Ureter (tissue), 1 donor: ENCODE results near the gene BLOC1S6. TPM values are rescaled to one million over a fixed set of nuclear protein-coding genes. Genes with fewer than 3 reads are reported as not detected.
A peak's percentile ranks its signal among the peaks of the same experiment; 100 is the strongest.

ENCODE experiments used
- DNase-seq: peaks from one replicate; pipeline ENCODE4 v3.0.0-alpha.2; 2020; ENCODE audit warnings: low spot score
- total RNA-seq: library from RNA; stranded (reverse); gene quantifications from one replicate; pipeline ENCODE4 v1.2.4, GENCODE V29; 2023
- donor health status: DM: yes; HTN: yes; CAD: no.

BLOC1S6 gene
- total RNA-seq, 1 donor from 2014 or later: 34.1 TPM

DNA sequence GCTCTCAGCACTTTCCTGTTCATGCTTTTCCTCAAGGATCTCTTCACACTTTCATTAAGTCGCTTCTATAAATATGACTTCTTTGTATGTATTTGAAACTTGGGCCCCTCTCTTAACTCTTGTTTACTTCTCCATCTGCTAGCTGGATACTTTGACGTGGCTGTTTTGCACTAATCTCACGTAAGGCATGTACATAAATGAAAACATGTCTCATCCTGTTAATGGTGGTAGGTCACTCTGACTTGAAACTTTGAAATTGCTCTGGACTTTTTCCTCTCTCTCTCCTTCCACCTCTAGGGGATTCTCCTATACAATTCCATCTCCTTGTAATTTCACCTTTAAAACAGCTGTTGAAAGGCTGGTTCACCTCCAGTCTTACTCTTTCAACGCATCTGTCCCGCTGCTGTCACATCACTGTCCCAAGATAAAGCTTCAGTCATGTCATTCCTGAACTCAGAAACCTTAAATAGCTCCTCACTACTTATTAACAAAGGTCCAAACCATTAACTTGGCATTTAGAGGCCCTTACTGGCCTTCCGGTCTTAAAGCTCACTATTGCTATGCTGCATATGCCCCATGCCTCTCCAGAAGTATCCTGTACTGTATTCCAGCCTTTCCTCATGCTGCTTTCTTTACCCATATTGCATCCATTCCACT is 1.2 kb downstream of the BLOC1S6 start:
- no peak for DNase-seq

GRCh38 chr15:45589256-45589655 is 2.1 kb downstream of the BLOC1S6 start:
- no peak for DNase-seq

DNA sequence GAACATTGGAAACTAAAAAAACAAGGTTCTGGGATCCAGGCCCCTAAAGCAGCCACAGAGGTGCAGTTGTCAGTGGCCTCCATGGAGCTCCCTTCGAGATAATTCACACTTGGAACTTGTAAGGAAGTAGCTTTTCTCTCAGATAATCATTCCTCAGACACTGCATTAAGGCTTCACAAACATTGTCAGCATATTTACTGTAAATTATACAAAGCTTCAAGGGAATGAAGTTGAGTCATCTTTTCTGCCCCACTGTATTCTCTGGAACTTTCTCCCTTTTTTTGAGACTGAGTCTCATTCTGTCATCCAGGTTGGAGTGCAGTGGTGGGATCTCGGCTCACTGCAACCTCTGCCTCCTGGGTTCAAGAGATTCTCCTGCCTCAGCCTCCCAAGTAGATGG is 7.1 kb downstream of the BLOC1S6 start:
- no peak for DNase-seq

- DNase-seq: no peak
These were observed 7.8 kb downstream of the BLOC1S6 start for GRCh38 chr15:45594835-45595530.

DNA sequence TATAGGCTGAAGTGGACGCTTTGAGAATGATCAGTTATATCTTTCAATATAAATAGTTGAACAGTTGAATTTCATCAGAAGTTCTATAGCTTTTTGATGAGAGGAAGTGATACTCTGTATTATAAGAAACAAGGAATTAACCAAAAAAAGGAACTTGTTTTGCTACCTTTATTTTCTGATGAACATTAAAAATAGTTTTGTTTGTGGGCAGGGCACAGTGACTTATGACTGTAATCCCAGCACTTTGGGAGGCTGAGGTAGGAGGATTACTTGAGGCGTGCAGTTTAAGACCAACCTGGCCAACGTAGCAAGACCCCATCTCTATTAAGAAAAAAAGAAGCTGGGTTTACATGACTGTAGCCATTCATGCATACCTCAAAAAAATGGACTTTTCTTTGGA is 16.7 kb downstream of the BLOC1S6 start:
- DNase-seq: no peak

- DNase-seq: no peak
These were observed 17.1 kb downstream of the BLOC1S6 start for GRCh38 chr15:45604326-45604725.

- DNase-seq: no peak
These were observed 19.2 kb downstream of the BLOC1S6 start for GRCh38 chr15:45606413-45606812.

DNA sequence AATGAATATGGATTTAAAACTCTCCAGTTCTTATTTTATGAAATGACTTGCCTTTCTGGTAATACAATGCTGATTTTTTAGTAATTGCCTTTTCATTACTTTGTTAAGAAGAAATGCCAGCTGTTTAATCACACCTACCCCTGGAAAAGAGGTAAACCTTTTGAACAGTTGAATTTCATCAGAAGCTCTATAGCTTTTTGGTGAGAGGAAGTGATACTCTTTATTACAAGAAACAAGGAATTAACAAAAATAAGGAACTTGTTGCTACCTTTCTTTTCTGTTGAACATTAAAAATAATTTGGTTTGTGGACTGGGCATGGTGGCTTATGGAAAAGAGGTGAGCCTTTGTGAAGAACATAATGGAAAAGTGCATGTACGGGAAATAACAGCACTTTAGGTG is 19.7 kb downstream of the BLOC1S6 start:
- DNase-seq: no peak

- DNase-seq: no peak
These were observed 24.1 kb downstream of the BLOC1S6 start for GRCh38 chr15:45611305-45611704.

DNA sequence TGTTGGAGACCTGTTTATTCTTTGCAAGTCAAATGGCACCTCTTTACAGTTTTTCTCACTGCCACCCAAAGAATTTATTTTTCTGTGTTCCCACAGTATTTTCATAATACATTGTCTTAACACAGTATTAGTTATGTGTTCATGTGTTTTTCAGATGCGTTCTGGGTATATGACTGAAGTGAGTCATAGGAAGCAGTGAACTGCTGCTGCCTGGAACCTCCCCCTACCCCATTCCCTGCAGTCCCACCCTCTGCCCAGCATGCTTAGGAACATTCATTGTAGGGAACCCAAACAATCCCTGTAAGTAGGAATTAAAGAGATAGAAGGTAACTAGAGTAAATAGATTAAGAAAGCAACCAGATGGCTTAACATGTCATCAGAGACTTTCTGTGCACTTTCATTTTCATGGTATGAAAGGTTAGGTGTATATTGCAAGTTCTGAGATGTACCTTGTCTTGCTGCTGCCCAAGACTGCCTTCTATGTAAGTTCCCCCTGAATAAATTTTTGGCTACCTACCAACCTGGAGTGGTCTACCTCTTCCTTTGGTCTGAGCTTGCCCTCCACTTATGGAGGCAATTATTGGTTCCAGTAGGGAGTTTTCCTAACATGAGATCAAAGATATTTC is 25.7 kb downstream of the BLOC1S6 start:
- no peak for DNase-seq

DNA sequence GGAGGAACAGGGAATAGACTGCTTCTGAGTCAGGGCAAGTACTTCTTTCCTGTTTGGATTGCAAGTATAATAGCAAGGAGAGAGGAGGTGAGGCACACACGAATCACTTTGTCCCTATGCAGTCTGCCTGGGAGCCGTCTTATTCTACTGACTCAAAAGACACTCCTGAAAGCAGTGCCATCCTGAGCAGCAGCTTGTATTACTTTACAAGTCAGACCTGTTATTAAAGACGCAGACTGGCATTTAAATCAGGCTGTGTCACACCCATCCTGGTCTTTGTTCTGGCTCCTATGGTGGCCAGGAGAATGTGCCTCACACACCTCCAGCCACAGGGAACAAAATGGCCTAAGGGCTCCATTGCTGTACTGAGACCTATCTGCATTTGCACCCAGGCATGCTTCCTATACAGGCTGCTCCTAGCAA is 29.7 kb downstream of the BLOC1S6 start:
- no peak for DNase-seq

DNA sequence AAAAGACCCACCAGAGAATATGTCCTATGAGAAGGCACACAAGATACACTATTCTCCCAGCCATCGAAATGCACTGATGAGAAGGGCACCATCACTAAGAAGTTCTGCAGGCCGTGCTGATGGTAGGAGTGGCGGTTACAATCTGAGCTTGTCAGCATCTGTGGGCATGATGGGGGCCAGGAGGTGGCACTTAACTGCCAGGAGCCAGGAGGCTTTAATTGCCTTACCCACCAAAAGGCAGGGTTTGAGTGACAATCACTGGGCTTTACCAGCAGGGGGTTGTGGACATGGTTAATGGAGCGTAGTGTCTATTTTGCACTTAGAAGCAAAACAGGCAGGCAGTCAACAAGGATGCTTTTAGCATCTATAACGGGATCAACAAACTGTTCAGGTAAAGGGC is 31.6 kb downstream of the BLOC1S6 start:
- DNase-seq: no peak

DNA sequence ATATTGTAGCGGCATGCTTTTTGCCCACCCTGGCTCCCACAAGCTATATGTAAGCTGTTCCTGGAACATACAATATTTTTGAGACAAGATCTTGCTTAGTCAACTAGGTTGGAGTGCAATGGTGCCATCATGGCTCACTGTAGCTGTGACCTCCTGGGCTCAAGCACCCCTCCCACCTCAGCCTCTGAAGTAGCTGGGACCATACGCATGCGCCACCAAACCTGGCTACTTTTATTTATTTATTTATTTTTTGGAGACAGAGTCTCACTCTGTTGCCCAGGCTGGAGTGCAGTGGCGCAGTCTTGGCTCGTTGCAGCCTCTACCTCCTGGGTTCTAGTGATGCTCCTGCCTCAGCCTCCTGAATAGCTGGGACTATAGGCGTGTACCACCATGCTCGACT is 41.0 kb downstream of the BLOC1S6 start:
- DNase-seq: no peak

DNA sequence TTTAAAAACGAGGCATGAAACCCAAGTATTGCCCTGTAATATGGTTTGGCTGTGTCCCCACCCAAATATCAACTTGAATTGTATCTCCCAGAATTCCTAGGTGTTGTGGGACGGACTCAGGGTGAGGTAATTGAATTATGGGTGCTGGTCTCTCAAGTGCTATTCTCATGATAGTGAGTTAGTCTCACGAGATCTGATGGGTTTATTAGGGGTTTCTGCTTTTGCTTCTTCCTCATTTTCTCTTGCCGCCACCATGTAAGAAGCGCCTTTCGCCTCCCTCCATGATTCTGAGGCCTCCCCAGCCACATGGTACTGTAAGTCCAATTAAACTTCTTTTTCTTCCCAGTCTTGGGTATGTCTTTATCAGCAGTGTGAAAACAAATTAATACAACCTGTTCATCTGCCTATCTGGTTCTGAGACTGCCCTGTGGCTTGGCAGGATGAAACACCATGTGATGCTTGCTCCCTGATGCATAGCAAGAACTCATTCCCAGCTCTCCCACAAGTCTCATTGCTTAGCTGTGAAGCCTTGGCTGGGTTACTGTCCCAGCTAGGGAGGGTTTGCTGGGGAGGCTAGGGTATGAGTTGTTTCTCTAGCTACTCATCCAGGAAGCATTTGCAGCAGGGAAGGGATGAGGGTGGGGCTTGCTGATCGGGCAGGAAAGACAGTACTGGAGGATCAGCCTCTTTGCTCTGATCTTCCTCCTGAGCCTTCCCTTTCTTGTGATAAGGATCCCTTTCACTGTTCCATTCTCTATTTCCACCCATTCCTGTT is 43.9 kb downstream of the BLOC1S6 start:
- no peak for DNase-seq

GRCh38 chr15:45631776-45632175 is 44.6 kb downstream of the BLOC1S6 start:
- DNase-seq: no peak

DNA sequence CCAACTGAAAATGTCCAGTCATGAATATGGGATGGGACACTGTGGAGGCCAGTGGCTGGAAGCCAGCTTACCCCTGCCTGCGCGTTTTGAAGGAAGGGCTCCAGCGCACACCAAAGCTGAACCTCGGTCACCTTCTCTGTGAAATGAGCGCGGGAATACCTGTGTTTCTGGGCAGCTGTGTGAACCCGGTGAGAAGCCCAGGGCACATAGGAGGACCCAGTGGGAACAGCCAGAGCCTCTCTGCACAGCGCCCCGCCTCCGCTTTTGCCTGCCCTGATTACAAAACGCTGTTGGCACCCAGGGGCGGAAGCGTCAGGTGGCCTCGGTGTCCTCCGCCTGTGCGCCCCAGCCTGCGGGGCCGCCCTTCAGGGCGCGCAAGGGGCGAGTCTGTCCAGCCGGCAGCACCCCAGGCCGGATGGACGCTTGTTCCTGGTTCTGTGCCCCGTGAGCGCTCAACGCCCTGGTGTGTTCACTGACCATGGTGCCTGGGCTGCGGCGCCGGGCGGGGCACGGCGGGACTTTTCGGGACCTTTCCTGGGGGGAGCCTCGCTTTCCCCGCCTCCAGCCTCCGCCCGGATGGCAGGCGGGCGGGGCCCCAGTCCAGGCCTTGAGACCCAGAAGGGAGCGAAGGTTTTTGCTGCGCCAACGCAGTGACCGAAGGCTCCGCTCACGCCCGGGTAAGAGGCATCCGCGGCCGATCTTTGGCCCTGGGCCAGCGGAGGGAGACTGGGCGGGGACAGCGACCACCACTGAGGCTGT is 47.4 kb downstream of the BLOC1S6 start, which contains the start of gene SQOR:
Gene SQOR, plus strand, starts transcription at position 598 of the 759 bp plus-strand sequence. CDS start 23,895 bp downstream, outside the sequence.
- peak; percentile 86 for DNase-seq

DNA sequence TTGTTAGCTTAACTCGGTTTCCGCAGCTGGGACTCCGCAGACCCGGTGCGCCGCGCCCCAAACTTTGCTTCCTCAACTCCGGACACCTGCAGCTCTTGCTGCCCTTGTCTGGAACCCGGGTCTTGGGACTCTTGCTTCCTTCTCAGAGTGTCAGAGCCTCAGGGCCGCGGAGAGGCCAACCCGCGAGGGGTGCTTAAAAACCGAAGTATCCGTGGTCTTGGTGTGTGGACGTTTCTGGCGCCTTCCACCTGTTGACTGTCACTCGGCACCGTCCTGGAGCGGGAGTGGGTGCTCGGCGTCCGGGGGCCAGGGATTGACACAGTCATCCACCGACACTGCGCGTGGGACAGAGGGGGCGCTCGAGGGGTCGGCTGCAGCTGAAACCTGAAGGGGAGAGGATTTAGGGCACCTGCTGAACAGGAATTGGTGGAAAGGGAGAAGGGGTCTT is 48.0 kb downstream of the BLOC1S6 start:
- no peak for DNase-seq

GRCh38 chr15:45635763-45636292 is 48.6 kb downstream of the BLOC1S6 start:
- DNase-seq: no peak

DNA sequence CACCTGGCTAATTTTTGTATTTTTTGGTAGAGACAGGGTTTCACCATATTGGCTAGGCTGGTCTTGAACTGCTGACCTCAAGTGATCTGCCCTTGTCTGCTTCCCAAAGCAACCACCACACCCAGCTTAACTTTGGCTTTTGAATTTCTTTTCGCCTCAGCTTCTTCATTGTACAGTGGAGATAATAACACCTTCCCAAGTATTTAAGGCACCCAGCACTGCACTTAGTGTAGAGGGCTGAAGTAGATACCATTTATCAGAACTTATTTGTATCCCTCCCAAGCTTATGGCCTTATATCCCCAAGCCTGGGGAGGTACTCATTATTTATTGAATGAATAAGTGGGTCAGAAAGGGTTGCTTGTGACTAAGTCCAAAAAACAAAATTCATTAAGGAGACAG is 50.0 kb downstream of the BLOC1S6 start:
- no peak for DNase-seq

- DNase-seq: peak; percentile 69
These were observed 50.4 kb downstream of the BLOC1S6 start for GRCh38 chr15:45637552-45638033.

DNA sequence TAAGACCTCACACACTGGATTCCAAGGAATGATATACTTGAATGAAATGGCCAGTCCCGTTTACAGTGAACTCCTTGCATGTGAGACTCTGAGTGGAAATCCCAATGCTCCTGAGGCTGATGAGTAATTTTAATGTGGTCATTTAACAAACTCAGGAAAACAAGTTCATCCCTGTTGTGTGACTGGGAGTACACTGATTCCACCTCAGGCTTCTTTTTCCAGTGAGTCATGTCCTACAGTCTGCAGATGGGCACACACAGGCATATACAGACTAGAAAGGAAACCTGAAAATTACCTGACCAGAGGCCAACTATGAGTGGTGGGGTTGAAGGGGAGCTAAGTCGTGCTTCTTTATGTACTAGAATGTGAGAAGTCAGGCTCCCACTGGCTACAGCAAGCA is 53.4 kb downstream of the BLOC1S6 start:
- no peak for DNase-seq
